GM13976 (cell line): ENCODE measurements around the gene BICRA.

Experiments used
- DNase-seq: peaks from one replicate; pipeline ENCODE4 v3.0.0; 2012; ENCODE audit warnings: low spot score
- in situ Hi-C: fragments of 300-500 bp; cut with MboI; formaldehyde crosslinking; loops from one replicate; pipeline ENCODE4 v1.12.0; 2022; ENCODE audit warnings: low sequenced_read_pairs, mixed read lengths, inconsistent platforms; ENCODE audit not compliant: unreplicated experiment
- TF ChIP-seq, protein P1 (sequence below): IDR thresholded peaks from 2 replicates; pipeline ENCODE4 v1.5.1; 2012; ENCODE audit warnings: borderline replicate concordance, mild to moderate bottlenecking; ENCODE audit not compliant: insufficient read depth; ENCODE audit errors: extremely low read depth, missing control alignments, control extremely low read depth

BICRA gene

GRCh38 chr19:47729799-47730520 is 121.0 kb downstream of the BICRA start:
- peak; percentile 74 for DNase-seq
- in situ Hi-C loops: no loop called here
- TF ChIP-seq, protein P1, sequence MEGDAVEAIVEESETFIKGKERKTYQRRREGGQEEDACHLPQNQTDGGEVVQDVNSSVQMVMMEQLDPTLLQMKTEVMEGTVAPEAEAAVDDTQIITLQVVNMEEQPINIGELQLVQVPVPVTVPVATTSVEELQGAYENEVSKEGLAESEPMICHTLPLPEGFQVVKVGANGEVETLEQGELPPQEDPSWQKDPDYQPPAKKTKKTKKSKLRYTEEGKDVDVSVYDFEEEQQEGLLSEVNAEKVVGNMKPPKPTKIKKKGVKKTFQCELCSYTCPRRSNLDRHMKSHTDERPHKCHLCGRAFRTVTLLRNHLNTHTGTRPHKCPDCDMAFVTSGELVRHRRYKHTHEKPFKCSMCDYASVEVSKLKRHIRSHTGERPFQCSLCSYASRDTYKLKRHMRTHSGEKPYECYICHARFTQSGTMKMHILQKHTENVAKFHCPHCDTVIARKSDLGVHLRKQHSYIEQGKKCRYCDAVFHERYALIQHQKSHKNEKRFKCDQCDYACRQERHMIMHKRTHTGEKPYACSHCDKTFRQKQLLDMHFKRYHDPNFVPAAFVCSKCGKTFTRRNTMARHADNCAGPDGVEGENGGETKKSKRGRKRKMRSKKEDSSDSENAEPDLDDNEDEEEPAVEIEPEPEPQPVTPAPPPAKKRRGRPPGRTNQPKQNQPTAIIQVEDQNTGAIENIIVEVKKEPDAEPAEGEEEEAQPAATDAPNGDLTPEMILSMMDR: no peak

DNA sequence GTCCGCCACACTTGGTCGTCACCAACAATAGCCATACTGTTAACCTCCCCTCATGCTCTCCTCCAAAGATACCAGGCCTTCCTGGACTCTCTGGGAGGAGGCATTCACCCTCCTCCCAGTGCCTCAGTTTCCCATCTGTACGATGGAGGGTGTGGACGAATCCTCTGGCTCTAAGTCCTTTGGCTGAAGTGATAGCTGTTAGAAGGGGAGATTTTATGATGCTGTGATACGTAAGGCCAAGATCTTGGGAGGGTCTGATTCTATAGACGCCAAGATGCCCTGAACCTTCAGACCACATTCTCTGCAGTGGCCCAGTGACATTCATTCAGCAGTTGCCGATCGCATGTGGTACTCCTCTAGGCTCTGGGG is 121.6 kb downstream of the BICRA start:
- no peak for DNase-seq
- TF ChIP-seq, protein P1: no peak
- in situ Hi-C loops: no loop called here

- DNase-seq: no peak
- TF ChIP-seq, protein P1: no peak
- in situ Hi-C loops: no loop called here
Observed at GRCh38 chr19:47730910-47731309, 122.0 kb downstream of the BICRA start.

- in situ Hi-C loops: no loop called here
- TF ChIP-seq, protein P1: no peak
- DNase-seq: no peak
Observed at GRCh38 chr19:47735131-47735530, 126.2 kb downstream of the BICRA start.

DNA sequence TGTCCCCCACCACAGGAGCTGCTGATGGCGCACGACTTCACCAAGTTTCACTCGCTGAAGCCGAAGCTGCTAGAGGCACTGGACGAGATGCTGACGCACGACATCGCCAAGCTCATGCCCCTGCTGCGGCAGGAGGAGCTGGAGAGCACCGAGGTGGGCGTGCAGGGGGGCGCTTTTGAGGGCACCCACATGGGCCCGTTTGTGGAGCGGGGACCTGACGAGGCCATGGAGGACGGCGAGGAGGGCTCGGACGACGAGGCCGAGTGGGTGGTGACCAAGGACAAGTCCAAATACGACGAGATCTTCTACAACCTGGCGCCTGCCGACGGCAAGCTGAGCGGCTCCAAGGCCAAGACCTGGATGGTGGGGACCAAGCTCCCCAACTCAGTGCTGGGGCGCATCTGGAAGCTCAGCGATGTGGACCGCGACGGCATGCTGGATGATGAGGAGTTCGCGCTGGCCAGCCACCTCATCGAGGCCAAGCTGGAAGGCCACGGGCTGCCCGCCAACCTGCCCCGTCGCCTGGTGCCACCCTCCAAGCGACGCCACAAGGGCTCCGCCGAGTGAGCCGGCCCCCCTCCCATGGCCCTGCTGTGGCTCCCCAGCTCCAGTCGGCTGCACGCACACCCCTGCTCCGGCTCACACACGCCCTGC is 132.1 kb downstream of the BICRA start:
- TF ChIP-seq, protein P1: no peak
- DNase-seq: no peak
- in situ Hi-C loops: no loop called here

- TF ChIP-seq, protein P1: no peak
- DNase-seq: no peak
- in situ Hi-C loops: no loop called here
Observed at GRCh38 chr19:47741544-47742140, 132.7 kb downstream of the BICRA start.
